Measurements from ENCODE around the gene TH. TPM values are rescaled to one million over a fixed set of nuclear protein-coding genes. Genes with fewer than 3 reads are reported as not detected.
"Not testable (repeated sequence)": the region's sequence is repeated elsewhere in the genome, so short reads cannot be mapped to it uniquely, and the experiment has no call there.

TH gene
- polyA plus RNA-seq, 1 donor from 2014 or later, result 3.6 TPM

GRCh38 chr11:2178906-2179494 is 7.4 kb upstream of the TH start:
- Histone ChIP-seq H3K9me2 (ENCODE audit: insufficient read depth, low read length) (no peaks in the 10 kb centered on the region), H3K36me3 (ENCODE audit: insufficient read depth, low read length) (no peaks in the 10 kb centered on the region), H3K9me3 (ENCODE audit: low read length) (no peaks in the 10 kb centered on the region), H3K4me3 (ENCODE audit: low read length) (peak overlapping the region; percentile 5), H3K9ac (ENCODE audit: low read length) (no peak overlapping the region), H3K27me3 (ENCODE audit: insufficient read depth, low read depth, low read length) (no peaks in the 10 kb centered on the region), H3F3A (ENCODE audit: insufficient read depth, low read length, poor library complexity, severe bottlenecking) (no peaks in the 10 kb centered on the region), H2AFZ (ENCODE audit: low read depth, low read length) (no peak overlapping the region), H4K20me1 (ENCODE audit: insufficient read depth) (no peaks in the 10 kb centered on the region), H3K27ac (ENCODE audit: low read length) (no peak overlapping the region), H3K4me2 (ENCODE audit: low read length) (no peak overlapping the region), H3K79me2 (replicated peaks; ENCODE audit: insufficient read depth, low read length) (no peaks in the 10 kb centered on the region)
- TF ChIP-seq POLR2AphosphoS5 (IDR thresholded peaks at IDR 0.05), result no peak
- no peak for TF ChIP-seq RAD21 (conservative IDR thresholded peaks at IDR 0.05)
- TF ChIP-seq EZH2 (IDR thresholded peaks at IDR 0.05; ENCODE audit: borderline replicate concordance, insufficient read depth, low read length, poor library complexity, severe bottlenecking), result no peak
- TF ChIP-seq EP300 (conservative IDR thresholded peaks at IDR 0.05; ENCODE audit: poor library complexity, severe bottlenecking), result no peak
- no peak for TF ChIP-seq TAF1 (IDR thresholded peaks at IDR 0.05; ENCODE audit: low read depth)
- TF ChIP-seq REST (IDR thresholded peaks at IDR 0.05; ENCODE audit: borderline replicate concordance), result no peak
- TF ChIP-seq MXI1 (conservative IDR thresholded peaks at IDR 0.05; ENCODE audit: poor library complexity, severe bottlenecking), result no peak
- no peak for TF ChIP-seq SMC3 (conservative IDR thresholded peaks at IDR 0.05; ENCODE audit: poor library complexity)
- TF ChIP-seq, protein P1, sequence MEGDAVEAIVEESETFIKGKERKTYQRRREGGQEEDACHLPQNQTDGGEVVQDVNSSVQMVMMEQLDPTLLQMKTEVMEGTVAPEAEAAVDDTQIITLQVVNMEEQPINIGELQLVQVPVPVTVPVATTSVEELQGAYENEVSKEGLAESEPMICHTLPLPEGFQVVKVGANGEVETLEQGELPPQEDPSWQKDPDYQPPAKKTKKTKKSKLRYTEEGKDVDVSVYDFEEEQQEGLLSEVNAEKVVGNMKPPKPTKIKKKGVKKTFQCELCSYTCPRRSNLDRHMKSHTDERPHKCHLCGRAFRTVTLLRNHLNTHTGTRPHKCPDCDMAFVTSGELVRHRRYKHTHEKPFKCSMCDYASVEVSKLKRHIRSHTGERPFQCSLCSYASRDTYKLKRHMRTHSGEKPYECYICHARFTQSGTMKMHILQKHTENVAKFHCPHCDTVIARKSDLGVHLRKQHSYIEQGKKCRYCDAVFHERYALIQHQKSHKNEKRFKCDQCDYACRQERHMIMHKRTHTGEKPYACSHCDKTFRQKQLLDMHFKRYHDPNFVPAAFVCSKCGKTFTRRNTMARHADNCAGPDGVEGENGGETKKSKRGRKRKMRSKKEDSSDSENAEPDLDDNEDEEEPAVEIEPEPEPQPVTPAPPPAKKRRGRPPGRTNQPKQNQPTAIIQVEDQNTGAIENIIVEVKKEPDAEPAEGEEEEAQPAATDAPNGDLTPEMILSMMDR (IDR thresholded peaks at IDR 0.05; ENCODE audit: poor library complexity, severe bottlenecking), result no peak

DNA sequence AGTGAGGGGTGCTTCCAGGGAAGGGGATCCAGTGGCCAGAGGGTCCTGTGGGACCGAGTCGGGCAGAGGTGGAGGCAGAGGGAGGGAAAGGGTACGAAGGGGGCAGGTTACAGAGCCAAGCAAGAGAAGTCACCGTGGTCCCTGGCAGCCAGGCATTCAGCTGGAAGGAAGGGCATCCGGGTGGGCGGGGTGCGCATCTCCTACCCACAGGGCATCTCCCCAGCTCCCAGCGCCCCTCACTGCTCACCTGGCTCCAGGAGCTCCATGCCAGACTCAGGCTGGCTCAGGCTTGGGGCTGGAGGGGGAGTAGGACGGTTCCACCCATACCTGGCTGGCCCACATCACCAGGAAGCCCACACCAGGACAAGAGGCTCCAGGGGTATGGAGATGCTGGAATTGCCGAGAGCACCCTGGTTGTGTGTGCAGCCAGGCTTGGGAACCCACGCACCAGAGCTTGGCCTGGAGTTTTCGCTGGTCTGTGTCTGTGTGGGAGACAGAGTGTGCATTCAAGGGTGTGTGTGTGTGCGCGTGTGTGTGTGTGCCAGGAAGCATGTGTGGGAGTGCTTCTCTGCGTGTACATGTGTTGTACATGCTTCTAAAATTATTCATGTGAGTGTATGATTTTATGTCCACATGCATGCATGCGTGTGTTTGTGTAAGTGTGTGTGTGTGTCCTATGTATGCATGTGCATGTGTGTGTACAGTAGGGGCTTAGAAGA is 6.6 kb upstream of the TH start:
- not testable (repeated sequence) for H3F3A ChIP-seq (ENCODE audit: insufficient read depth, low read length, poor library complexity, severe bottlenecking)

More for the DNA sequence above, 6.6 kb upstream of the TH start:
- H3K4me3 ChIP-seq (ENCODE audit: low read length), result peak overlapping the region; percentile 5
- H3K79me2 ChIP-seq (replicated peaks; ENCODE audit: insufficient read depth, low read length); H3K27ac ChIP-seq (ENCODE audit: low read length); H3K9me3 ChIP-seq (ENCODE audit: low read length); H3K9ac ChIP-seq (ENCODE audit: low read length); H4K20me1 ChIP-seq (ENCODE audit: insufficient read depth); H3K4me2 ChIP-seq (ENCODE audit: low read length); H2AFZ ChIP-seq (ENCODE audit: low read depth, low read length); H3K27me3 ChIP-seq (ENCODE audit: insufficient read depth, low read depth, low read length); H3K9me2 ChIP-seq (ENCODE audit: insufficient read depth, low read length); H3K36me3 ChIP-seq (ENCODE audit: insufficient read depth, low read length): not testable (repeated sequence)
- peak; percentile 20 for TF ChIP-seq MXI1 (conservative IDR thresholded peaks at IDR 0.05; ENCODE audit: poor library complexity, severe bottlenecking)
